ENCODE results near the gene PRTN3.
"Not testable (repeated sequence)": the region's sequence is repeated elsewhere in the genome, so short reads cannot be mapped to it uniquely, and the experiment has no call there.

Gene PRTN3

DNA sequence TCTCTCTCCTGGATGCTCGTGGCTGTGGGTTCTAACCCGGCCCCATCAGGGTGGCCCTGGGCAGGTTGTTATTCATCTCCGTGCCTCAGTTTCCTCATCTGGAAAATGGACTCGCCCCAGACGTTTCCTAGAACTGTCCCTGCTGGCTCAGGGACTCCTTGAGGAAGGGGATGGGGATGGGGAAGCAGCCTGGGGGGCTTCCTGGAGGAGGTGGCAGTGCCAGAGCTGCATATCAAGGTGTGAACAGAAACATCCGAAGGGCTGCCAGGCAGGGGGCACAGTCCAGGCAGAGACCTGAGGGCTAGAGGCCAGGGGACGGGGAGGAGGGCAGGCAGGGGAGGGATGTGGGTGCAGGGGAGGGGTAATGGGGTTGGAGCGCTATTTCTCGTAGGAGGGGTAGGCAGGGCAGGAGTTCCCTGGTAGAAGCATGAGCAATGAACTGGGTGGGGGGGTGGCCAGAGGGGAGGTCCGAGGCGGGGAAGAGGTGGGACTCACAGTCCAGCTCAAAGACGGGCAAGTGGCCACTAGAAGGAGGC lies 7.7 kb downstream of the PRTN3 start:
- Histone ChIP-seq H4K20me1 (ENCODE audit: insufficient read depth, low read length, poor library complexity, severe bottlenecking) (no peaks in the 10 kb centered on the region), H3K9ac (ENCODE audit: low read depth, low read length, poor library complexity, severe bottlenecking) (no peak overlapping the region), H3K4me1 (ENCODE audit: insufficient read depth, low read length, poor library complexity, severe bottlenecking) (no peaks in the 10 kb centered on the region), H3K4me3 (ENCODE audit: low read length, poor library complexity, severe bottlenecking) (no peak overlapping the region), H3K9me2 (replicated peaks; ENCODE audit: low read depth, low read length) (no peaks in the 10 kb centered on the region), H2AFZ (ENCODE audit: low read length) (no peak overlapping the region), H3K4me2 (ENCODE audit: low read depth, low read length, poor library complexity, severe bottlenecking) (no peak overlapping the region), H3K79me2 (ENCODE audit: insufficient read depth, low read length) (no peaks in the 10 kb centered on the region), H3K36me3 (ENCODE audit: insufficient read depth, low read length) (no peaks in the 10 kb centered on the region), H3F3A (ENCODE audit: low read depth) (no peaks in the 10 kb centered on the region), H3K27me3 (ENCODE audit: insufficient read depth, low read length, poor library complexity, severe bottlenecking) (no peaks in the 10 kb centered on the region), H3K9me3 (ENCODE audit: insufficient read depth, low read depth, low read length) (no peaks in the 10 kb centered on the region)
- TF ChIP-seq, protein P1, sequence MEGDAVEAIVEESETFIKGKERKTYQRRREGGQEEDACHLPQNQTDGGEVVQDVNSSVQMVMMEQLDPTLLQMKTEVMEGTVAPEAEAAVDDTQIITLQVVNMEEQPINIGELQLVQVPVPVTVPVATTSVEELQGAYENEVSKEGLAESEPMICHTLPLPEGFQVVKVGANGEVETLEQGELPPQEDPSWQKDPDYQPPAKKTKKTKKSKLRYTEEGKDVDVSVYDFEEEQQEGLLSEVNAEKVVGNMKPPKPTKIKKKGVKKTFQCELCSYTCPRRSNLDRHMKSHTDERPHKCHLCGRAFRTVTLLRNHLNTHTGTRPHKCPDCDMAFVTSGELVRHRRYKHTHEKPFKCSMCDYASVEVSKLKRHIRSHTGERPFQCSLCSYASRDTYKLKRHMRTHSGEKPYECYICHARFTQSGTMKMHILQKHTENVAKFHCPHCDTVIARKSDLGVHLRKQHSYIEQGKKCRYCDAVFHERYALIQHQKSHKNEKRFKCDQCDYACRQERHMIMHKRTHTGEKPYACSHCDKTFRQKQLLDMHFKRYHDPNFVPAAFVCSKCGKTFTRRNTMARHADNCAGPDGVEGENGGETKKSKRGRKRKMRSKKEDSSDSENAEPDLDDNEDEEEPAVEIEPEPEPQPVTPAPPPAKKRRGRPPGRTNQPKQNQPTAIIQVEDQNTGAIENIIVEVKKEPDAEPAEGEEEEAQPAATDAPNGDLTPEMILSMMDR (conservative IDR thresholded peaks at IDR 0.05; ENCODE audit: low read length) = no peak
- TF ChIP-seq EZH2phosphoT487 (IDR thresholded peaks at IDR 0.05; ENCODE audit: borderline replicate concordance) = no peak

DNA sequence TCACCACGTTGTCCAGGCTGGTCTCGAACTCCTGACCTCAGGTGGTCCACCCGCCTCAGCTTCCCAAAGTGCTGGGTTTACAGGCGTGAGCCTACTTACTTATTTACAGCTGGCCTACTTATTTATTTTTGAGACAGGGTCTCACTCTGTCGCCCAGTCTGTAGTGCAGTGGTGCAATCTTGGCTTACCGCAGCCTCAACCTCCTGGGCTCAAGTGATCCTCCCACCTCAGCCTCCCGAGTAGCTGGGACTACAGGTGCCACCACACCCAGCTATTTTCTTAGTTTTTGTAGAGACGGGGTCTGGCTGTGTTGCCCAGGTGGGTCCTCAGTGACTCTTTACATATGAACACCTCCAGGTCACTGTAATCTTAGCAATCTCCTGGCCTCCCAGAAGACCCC lies 8.4 kb downstream of the PRTN3 start:
- not testable (repeated sequence) for H2AFZ ChIP-seq (ENCODE audit: low read length); H3F3A ChIP-seq (ENCODE audit: low read depth); H3K4me2 ChIP-seq (ENCODE audit: low read depth, low read length, poor library complexity, severe bottlenecking); H3K9ac ChIP-seq (ENCODE audit: low read depth, low read length, poor library complexity, severe bottlenecking); H4K20me1 ChIP-seq (ENCODE audit: insufficient read depth, low read length, poor library complexity, severe bottlenecking); H3K4me1 ChIP-seq (ENCODE audit: insufficient read depth, low read length, poor library complexity, severe bottlenecking); H3K36me3 ChIP-seq (ENCODE audit: insufficient read depth, low read length); H3K4me3 ChIP-seq (ENCODE audit: low read length, poor library complexity, severe bottlenecking); H3K9me3 ChIP-seq (ENCODE audit: insufficient read depth, low read depth, low read length); H3K9me2 ChIP-seq (replicated peaks; ENCODE audit: low read depth, low read length); H3K79me2 ChIP-seq (ENCODE audit: insufficient read depth, low read length); H3K27me3 ChIP-seq (ENCODE audit: insufficient read depth, low read length, poor library complexity, severe bottlenecking)

DNA sequence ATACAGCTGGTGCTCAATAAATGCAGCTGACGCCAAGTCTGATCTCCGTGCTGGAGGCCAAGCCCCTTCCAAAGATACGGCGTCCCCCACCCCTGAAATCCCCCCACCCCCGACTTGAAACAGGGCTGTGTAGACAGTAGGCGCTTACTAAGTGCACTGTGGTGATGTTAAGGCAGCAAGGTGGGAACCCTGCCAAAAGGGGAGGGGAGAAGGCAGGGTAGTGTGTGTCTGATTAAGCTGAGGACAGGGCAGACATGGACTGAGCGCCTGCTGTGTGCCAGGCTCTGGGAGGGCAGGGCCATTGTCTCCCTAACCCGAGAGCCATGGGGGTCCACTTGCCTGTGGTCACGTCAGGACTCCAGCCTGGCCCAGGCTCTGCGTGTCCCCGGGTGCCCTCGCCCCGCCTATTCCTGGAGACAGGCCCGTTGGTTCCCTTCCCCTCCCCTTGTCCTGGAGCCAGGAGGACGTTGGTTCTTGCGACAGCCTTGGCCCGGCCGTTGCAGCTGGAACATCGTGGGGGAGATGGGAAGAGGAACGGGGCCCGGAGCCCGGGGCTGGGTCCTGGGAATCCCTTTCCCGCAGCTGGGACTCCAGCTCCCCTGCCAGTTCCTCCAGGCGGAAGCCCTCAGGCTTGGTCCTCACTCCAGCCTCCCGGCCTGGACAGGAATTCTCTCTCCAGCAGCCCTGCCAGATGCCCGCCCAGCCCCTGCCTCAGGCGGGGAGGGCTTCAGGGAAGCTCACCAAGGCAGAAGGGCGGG lies 9.6 kb downstream of the PRTN3 start:
- Histone ChIP-seq H4K20me1 (ENCODE audit: insufficient read depth, low read length, poor library complexity, severe bottlenecking) (no peaks in the 10 kb centered on the region), H3K9me3 (ENCODE audit: insufficient read depth, low read depth, low read length) (no peaks in the 10 kb centered on the region), H3K79me2 (ENCODE audit: insufficient read depth, low read length) (no peaks in the 10 kb centered on the region), H2AFZ (ENCODE audit: low read length) (no peak overlapping the region), H3K4me1 (ENCODE audit: insufficient read depth, low read length, poor library complexity, severe bottlenecking) (no peaks in the 10 kb centered on the region), H3K4me3 (ENCODE audit: low read length, poor library complexity, severe bottlenecking) (no peak overlapping the region), H3K27me3 (ENCODE audit: insufficient read depth, low read length, poor library complexity, severe bottlenecking) (no peaks in the 10 kb centered on the region), H3K36me3 (ENCODE audit: insufficient read depth, low read length) (no peaks in the 10 kb centered on the region), H3K4me2 (ENCODE audit: low read depth, low read length, poor library complexity, severe bottlenecking) (no peak overlapping the region), H3K9ac (ENCODE audit: low read depth, low read length, poor library complexity, severe bottlenecking) (no peak overlapping the region), H3K9me2 (replicated peaks; ENCODE audit: low read depth, low read length) (no peaks in the 10 kb centered on the region), H3F3A (ENCODE audit: low read depth) (no peaks in the 10 kb centered on the region)
- TF ChIP-seq, protein P1 (conservative IDR thresholded peaks at IDR 0.05; ENCODE audit: low read length) = no peak
- no peak for TF ChIP-seq EZH2phosphoT487 (IDR thresholded peaks at IDR 0.05; ENCODE audit: borderline replicate concordance)

DNA sequence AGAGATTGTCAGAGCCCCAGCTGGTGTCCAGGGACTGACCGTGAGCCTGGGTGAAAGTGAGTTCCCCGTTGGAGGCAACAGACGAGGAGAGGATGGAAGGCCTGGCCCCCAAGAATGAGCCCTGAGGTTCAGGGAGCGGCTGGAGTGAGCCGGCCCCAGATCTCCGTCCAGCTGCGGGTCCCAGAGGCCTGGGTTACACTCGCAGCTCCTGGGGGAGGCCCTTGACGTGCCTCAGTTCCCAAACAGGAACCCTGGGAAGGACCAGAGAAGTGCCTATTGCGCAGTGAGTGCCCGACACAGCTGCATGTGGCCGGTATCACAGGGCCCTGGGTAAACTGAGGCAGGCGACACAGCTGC lies 10.2 kb downstream of the PRTN3 start:
- H3K9ac ChIP-seq (ENCODE audit: low read depth, low read length, poor library complexity, severe bottlenecking) = no peak overlapping the region
- no peaks in the 10 kb centered on the region for H4K20me1 ChIP-seq (ENCODE audit: insufficient read depth, low read length, poor library complexity, severe bottlenecking)
- H2AFZ ChIP-seq (ENCODE audit: low read length) = no peak overlapping the region
- no peaks in the 10 kb centered on the region for H3K9me3 ChIP-seq (ENCODE audit: insufficient read depth, low read depth, low read length)
- no peak for TF ChIP-seq EZH2phosphoT487 (IDR thresholded peaks at IDR 0.05; ENCODE audit: borderline replicate concordance)
- TF ChIP-seq, protein P1 (conservative IDR thresholded peaks at IDR 0.05; ENCODE audit: low read length) = no peak
- no peaks in the 10 kb centered on the region for H3K79me2 ChIP-seq (ENCODE audit: insufficient read depth, low read length)
- no peaks in the 10 kb centered on the region for H3K27me3 ChIP-seq (ENCODE audit: insufficient read depth, low read length, poor library complexity, severe bottlenecking)
- H3K4me2 ChIP-seq (ENCODE audit: low read depth, low read length, poor library complexity, severe bottlenecking) = no peak overlapping the region
- H3K9me2 ChIP-seq (replicated peaks; ENCODE audit: low read depth, low read length) = no peaks in the 10 kb centered on the region
- no peaks in the 10 kb centered on the region for H3F3A ChIP-seq (ENCODE audit: low read depth)
- no peak overlapping the region for H3K4me3 ChIP-seq (ENCODE audit: low read length, poor library complexity, severe bottlenecking)
- no peaks in the 10 kb centered on the region for H3K4me1 ChIP-seq (ENCODE audit: insufficient read depth, low read length, poor library complexity, severe bottlenecking)
- H3K36me3 ChIP-seq (ENCODE audit: insufficient read depth, low read length) = no peaks in the 10 kb centered on the region

All from Loucy (cell line).